ENCODE data around the gene GYPA. TPM values are rescaled to one million over a fixed set of nuclear protein-coding genes. Genes with fewer than 3 reads are reported as not detected.

Gene GYPA
- total RNA-seq, 1 experiment from 2014 or later: not detected

DNA sequence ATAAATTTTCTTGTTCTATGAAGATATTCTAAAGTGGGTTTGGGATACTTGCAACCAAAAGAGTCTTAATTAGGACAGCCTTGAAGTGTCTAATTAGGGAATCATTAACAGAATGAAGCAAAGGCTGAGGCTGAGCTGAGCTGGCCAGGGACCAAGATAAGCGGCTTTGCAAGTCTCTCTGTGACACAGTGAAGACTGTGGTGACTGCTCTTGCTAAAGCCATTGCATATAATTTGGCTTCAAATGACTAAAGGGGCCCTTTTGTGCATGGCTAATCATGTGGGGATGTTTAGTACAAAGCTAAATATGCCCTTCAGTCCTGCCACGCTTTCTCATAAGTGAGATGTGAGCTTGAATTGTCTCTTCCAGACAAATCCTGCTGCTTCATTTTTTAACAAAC is 31.2 kb upstream of the GYPA start:
- Histone ChIP-seq H2BK120ac (ENCODE audit: low read depth, low read length, poor library complexity, severe bottlenecking) (no peak overlapping the region), H4K20me1 (ENCODE audit: control insufficient read depth, insufficient read depth, insufficient read length) (no peaks in the 10 kb centered on the region), H3K79me1 (ENCODE audit: insufficient read depth, low read depth, low read length, poor library complexity, severe bottlenecking) (no peaks in the 10 kb centered on the region), H3K14ac (ENCODE audit: insufficient read depth, low read length) (no peak overlapping the region), H2AK5ac (ENCODE audit: insufficient read length, low read length) (no peak overlapping the region), H2BK20ac (ENCODE audit: low read depth, low read length, poor library complexity, severe bottlenecking) (no peak overlapping the region), H3K4me2 (ENCODE audit: insufficient read depth, insufficient read length, low read length) (no peak overlapping the region), H4K5ac (ENCODE audit: insufficient read length, low read depth, low read length) (no peak overlapping the region), H2AFZ (ENCODE audit: low read length) (no peak overlapping the region), H3T11ph (ENCODE audit: low read length) (no peak overlapping the region), H3K4me1 (ENCODE audit: insufficient read depth, low read length) (no peaks in the 10 kb centered on the region), H4K8ac (replicated peaks; ENCODE audit: insufficient read length, low read depth, low read length) (no peak overlapping the region), H3K23me2 (ENCODE audit: insufficient read length, low read depth, low read length, poor library complexity, severe bottlenecking) (no peaks in the 10 kb centered on the region), H2BK15ac (ENCODE audit: low read depth, low read length) (no peak overlapping the region), H3K56ac (ENCODE audit: insufficient read length, low read depth, low read length) (no peak overlapping the region), H3K18ac (ENCODE audit: insufficient read length, low read depth, low read length) (no peak overlapping the region), H4K91ac (ENCODE audit: insufficient read length, low read depth, low read length) (no peak overlapping the region), H3K27me3 (ENCODE audit: insufficient read depth, low read length) (no peaks in the 10 kb centered on the region), H3K4ac (ENCODE audit: low read depth, low read length) (no peak overlapping the region), H3K9ac (ENCODE audit: extremely low read depth, insufficient read length, low read length) (no peak overlapping the region), H3K27ac (ENCODE audit: insufficient read length, low read depth, low read length) (no peak overlapping the region), H3K23ac (ENCODE audit: insufficient read length, low read depth, low read length) (no peak overlapping the region), H3K79me2 (ENCODE audit: insufficient read depth, low read length) (no peaks in the 10 kb centered on the region), H3K9me3 (ENCODE audit: control insufficient read depth, low read depth, low read length) (no peaks in the 10 kb centered on the region), H2BK12ac (ENCODE audit: insufficient read length, low read depth, low read length) (no peak overlapping the region), H2BK5ac (ENCODE audit: insufficient read length, low read length) (no peak overlapping the region)
- H3K36me3 Mint-ChIP-seq (ENCODE audit: insufficient read depth in 1 of 3, low read depth in 3 of 3): no peaks in the 10 kb centered on the region
- no peaks in the 10 kb centered on the region; the same call in 1 of the 2 replicates for H3K27me3 Mint-ChIP-seq (ENCODE audit: low read depth)
- WGBS (ENCODE audit: extremely low coverage, insufficient read length, low lambda C conversion rate): no CpG with 5 or more reads among the region's 2 CpGs
- H3K9me3 Mint-ChIP-seq: no peaks in the 10 kb centered on the region
- no peaks in the 10 kb centered on the region for H3K4me1 Mint-ChIP-seq
- no peak overlapping the region for H3K4me3 Mint-ChIP-seq
- H3K27ac Mint-ChIP-seq: no peak overlapping the region
- TF ChIP-seq, protein P1, sequence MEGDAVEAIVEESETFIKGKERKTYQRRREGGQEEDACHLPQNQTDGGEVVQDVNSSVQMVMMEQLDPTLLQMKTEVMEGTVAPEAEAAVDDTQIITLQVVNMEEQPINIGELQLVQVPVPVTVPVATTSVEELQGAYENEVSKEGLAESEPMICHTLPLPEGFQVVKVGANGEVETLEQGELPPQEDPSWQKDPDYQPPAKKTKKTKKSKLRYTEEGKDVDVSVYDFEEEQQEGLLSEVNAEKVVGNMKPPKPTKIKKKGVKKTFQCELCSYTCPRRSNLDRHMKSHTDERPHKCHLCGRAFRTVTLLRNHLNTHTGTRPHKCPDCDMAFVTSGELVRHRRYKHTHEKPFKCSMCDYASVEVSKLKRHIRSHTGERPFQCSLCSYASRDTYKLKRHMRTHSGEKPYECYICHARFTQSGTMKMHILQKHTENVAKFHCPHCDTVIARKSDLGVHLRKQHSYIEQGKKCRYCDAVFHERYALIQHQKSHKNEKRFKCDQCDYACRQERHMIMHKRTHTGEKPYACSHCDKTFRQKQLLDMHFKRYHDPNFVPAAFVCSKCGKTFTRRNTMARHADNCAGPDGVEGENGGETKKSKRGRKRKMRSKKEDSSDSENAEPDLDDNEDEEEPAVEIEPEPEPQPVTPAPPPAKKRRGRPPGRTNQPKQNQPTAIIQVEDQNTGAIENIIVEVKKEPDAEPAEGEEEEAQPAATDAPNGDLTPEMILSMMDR (conservative IDR thresholded peaks at IDR 0.05): no peak
- no peak for DNase-seq
